HG03571 (cell line): ENCODE data around the gene LCOR.

Source experiments
- ATAC-seq: cut with Tn5 transposase; IDR thresholded peaks from one replicate; pipeline ENCODE4 v1.9.1; 2021; ENCODE audit not compliant: unreplicated experiment

The LCOR gene

GRCh38 chr10:97005349-97005748 lies 173.3 kb downstream of the LCOR start:
- no peak for ATAC-seq

- no peak for ATAC-seq
Measured at GRCh38 chr10:97006364-97006763, 174.3 kb downstream of the LCOR start.

GRCh38 chr10:97007417-97007816 lies 175.3 kb downstream of the LCOR start:
- no peak for ATAC-seq

GRCh38 chr10:97010695-97011206 lies 178.7 kb downstream of the LCOR start:
- no peak for ATAC-seq

- no peak for ATAC-seq
Measured at GRCh38 chr10:97011397-97011796, 179.3 kb downstream of the LCOR start.

GRCh38 chr10:97012470-97012869 lies 180.4 kb downstream of the LCOR start:
- ATAC-seq: no peak

- ATAC-seq: no peak
Measured at GRCh38 chr10:97013568-97013967, 181.5 kb downstream of the LCOR start.

GRCh38 chr10:97013983-97014382 lies 181.9 kb downstream of the LCOR start:
- ATAC-seq: no peak

- no peak for ATAC-seq
Measured at GRCh38 chr10:97015240-97015639, 183.1 kb downstream of the LCOR start.

- peak; percentile 75 for ATAC-seq
Measured at GRCh38 chr10:97016728-97017473, 184.8 kb downstream of the LCOR start.

GRCh38 chr10:97017474-97017903 lies 185.4 kb downstream of the LCOR start:
- ATAC-seq: no peak

GRCh38 chr10:97018251-97019212 lies 186.4 kb downstream of the LCOR start:
- no peak for ATAC-seq

- ATAC-seq: no peak
Measured at GRCh38 chr10:97019213-97019844, 187.2 kb downstream of the LCOR start.

GRCh38 chr10:97020452-97021400 lies 188.6 kb downstream of the LCOR start:
- ATAC-seq: no peak

- ATAC-seq: no peak
Measured at GRCh38 chr10:97022616-97023015, 190.5 kb downstream of the LCOR start.

GRCh38 chr10:97023401-97024167 lies 191.5 kb downstream of the LCOR start:
- no peak for ATAC-seq

- ATAC-seq: no peak
Measured at GRCh38 chr10:97024168-97025073, 192.3 kb downstream of the LCOR start.

- no peak for ATAC-seq
Measured at GRCh38 chr10:97025613-97026242, 193.6 kb downstream of the LCOR start.
